GM11168 (cell line): ENCODE data around the gene CDHR2.

Experiments
- in situ Hi-C: fragments of 300-500 bp; cut with MboI; formaldehyde crosslinking; loops from one replicate; pipeline ENCODE4 v1.12.0; 2022; ENCODE audit warnings: low sequenced_read_pairs; ENCODE audit not compliant: unreplicated experiment

CDHR2 gene

DNA sequence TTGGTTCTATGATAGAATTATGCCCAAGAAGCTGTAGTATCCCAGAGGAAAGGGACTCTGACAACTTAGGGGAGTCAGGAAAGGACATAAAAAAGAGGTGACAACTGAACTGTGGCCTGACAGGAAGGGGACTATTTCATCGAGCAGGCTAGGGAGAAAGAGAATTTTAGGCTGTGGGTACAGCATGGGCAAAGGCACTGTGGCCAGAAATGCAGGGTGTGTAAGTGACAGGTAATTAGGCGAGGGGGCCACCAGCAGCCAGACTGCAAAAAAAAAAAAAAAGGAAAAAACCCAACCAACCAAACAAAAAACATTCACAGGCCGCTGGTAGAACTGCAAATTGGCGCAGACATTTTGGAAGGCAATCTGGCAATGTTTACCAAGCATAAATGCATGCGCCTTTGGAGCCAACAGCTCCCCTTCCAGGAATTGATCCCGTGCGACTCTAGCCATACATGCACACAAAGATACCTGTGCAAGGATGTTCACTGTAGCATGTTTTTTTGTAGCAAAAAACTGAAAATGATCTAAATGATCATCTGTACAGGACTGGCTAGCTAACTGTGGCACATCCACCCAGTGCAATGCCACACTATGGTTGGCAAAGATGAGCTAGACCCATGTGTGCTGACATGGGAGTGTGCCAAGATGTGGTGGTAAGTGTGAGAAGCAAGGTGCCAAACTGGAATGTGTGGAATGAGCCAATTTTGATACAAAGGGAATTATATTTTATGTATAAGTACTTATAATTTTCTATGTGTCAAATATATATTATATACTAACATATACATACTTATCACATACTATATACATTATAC is 82.5 kb downstream of the CDHR2 start:
- in situ Hi-C loops: no loop called here

DNA sequence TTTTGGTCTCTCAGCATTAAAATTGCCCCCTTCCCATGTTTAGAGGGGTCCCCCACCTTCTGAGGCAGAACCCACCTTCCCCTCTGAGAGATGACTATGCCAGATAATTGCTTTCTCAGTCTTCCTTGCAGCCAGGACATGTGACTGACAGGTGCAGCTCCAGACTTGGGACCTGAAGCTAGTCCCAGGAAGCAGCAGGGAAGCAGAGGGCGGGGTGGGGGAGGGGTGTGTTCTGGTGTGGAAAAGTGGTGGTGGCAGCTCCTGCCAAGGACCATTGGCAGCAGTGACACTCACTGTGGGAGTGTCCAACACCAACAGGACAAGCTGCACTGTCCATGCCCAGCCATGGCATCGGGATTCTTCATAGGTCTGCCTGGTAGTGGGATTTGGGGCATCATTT is 83.6 kb downstream of the CDHR2 start:
- in situ Hi-C loops: no loop called here

DNA sequence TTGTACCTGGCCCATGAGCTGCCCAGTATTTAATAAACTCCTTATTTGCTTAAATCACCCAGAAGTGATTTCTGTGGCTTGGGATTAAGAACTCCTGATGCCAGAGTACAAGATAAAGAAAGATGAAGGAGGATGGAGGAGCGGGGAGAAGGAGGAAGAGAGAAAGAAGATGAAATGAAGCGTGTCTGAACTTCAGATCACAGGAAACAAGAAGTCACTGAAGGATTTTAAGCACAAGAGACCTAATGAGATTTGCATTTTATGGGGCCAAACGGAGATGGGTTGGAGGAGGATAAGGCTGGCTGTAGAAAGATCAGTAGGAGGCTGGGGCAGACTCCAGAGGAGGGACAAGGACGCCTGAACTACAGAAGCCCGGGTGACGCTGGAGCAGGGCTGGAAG is 84.5 kb downstream of the CDHR2 start:
- in situ Hi-C loops: no loop called here

DNA sequence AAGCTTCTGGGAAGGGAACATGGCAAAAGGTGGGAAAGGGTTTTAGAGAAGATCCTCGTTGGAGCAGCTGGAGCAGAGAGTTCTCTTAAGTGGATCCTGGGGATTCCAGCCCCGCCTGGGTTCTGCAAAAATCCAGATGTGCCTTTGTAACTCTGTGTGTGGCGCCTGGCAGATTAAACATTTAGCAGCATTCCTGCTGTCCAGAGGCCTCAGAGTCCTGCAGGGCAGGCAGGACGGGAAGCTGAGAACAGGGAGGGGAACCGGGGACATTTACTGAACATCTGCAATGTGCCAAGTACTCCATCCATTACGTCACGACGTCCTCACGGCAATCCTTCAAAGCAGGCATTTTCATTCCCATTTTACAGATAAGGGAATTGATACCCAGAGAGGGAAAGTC is 87.3 kb downstream of the CDHR2 start:
- in situ Hi-C loops: no loop called here

DNA sequence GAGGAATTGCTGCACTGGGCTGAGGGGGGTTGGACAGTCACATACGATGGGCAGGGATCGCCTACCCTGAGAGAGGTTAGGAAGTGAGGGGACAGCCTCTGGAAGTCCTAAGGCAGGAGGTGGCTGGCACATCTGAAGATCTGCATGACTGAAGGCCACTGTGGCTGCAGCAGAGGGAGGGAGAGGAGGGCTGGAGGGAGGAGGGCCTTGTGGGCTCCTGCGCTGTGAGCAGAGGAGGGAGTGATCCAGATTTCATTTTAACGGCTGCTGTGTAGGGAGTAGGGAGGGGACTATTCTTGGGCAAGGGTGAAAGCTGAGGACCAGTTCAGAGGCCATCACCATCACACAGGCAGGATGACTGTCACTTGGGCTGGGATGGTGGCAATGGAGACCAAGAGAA is 88.4 kb downstream of the CDHR2 start:
- in situ Hi-C loops: no loop called here

DNA sequence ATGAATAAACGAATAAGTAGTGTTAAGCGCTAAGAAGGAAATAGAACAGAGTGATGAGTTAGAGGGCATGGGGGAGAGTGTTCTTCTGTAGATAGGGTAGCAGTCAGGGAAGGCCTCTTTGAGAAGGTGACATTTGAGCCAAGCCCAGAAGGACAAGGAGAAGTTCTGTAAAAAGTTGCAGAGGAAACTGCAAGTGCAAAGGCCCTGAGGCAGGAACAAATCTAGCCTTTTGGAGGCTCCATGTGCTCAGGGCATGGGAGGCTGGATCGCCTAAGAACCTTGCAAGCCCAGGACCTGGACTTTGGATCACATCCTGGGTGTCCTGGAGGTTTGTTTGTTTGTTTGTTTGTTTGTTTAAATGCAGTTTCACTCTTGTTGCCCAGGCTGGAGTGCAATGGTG is 89.3 kb downstream of the CDHR2 start:
- in situ Hi-C loops: no loop called here

DNA sequence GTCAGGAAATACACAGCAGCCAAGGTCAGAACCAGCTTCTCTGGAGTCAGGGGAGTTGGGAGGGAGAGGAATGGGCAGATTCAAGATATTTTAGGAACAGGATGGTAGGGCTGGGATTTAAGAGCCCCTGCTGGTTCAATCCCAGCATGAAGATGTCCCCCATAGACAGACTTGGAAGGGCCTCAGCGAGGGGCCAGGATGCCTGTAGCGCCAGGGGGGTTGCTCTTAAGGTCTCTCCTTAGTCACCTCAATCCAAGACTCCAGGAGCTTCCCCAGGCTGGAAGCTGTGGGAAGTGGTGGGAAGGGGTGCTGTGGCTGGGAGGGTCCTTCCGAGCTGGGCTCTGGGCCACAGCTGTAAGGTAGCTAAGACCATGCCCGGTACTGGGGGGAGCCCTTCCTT is 90.1 kb downstream of the CDHR2 start:
- in situ Hi-C loops: no loop called here

DNA sequence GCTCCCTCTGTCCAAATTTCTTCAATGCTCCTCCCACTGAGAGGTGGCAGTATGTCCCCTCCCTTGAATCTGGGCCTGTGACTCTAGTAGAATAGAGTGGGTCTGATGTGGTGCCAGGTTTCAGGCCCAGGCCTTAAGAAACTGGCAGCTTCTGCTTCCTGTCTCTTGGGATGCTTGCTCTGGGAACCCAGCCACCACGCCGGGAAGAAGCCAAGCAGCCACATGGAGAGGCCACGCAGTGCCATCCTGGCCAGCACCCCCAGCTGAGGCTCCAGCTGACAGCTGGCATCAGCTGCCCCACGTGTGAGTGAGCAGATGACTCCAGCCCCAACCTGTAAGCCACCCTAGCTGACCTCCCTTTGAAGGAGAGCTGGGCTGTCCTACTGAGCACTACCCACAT is 90.8 kb downstream of the CDHR2 start:
- in situ Hi-C loops: no loop called here

DNA sequence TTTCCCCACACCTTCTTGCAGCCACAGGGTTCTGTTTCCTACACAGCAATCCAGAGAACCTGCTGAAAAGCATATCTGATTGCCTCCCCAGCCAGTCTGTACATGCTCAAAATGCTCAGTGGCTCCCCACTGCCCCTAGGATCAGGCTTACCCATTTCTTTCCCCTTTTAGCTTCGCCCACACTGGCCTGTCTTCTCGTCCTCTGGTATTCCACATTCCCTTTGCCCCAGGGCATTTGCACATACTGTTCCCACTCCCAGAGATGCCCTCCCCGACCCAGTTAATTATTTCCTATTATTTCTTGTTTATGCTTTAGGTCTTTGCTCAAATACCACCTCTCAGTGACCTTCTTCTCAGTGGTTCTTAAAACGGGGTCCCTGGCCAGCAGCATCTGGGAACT is 91.5 kb downstream of the CDHR2 start:
- in situ Hi-C loops: no loop called here

DNA sequence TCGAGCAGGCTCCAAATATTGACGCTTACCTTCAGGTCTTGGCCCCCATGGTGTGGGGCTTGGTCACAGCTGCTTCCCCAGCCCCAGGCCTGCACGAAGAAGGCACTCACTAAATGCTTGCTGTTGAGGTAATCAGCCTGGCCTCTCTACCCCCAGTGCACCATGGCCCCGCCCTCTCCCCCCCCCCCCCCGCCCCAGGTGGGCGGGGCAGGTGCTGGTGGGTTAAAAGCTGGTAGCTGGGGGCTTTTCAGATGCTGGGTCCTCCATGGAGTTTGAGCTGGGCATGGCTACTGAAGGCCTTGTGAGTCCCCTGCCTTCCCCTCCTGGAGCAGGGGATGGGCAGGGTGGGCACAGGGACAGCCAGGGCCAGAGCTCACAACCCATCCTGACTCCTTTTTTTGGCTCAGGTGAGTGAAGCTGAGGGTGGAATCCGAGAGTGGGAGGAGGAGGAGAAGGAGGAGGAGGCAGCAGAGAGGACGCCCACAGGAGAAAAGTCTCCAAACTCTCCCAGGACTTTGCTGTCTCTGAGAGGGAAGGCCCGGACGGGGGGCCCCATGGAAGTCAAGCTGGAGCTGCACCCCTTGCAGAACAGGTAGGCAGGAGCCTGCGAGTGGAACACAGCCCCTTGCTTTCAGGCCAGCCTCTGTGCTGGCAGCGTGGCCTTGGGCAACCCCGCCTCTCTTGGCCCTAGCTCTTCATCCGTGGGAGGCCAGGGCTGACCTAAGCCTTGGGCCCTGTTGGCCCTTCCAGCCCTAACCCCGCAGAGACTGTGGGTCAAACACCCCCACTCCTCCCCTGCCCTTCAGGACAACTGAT is 93.7 kb downstream of the CDHR2 start:
- in situ Hi-C loops: no loop called here

DNA sequence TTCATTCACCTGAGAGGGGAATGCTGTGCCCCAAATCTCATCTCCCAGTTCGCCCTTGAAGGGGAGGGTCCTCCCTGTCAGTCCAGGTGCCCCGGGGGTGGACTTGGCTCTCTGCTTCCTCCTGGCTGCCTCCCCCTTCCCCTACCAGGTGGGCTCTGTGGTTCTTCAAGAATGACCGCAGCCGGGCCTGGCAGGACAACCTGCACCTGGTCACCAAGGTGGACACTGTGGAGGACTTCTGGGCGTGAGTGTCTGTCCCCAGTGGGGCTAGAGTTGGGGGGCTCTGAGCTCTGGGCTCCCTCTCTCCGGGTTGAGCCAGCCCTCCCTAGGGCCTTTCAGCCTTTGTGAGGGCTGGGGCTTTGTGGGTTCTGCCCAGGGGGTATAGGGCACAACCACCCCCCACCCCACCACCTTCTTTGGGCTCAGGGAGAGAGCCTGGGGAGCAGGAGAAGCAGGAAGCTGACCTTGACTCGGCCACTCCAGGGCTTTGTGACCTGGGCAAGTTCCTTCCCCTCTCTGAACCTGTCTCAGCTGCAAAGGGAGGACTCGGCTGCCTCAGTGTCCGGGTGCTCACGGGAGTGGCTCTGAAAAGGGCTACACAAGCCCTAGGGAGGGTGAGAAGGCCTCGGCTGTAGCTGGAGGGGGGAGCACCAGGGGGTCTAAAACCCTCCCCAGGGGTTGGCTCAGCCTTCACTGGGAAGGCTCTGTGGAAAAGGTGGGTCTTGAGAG is 94.5 kb downstream of the CDHR2 start:
- in situ Hi-C loops: no loop called here

DNA sequence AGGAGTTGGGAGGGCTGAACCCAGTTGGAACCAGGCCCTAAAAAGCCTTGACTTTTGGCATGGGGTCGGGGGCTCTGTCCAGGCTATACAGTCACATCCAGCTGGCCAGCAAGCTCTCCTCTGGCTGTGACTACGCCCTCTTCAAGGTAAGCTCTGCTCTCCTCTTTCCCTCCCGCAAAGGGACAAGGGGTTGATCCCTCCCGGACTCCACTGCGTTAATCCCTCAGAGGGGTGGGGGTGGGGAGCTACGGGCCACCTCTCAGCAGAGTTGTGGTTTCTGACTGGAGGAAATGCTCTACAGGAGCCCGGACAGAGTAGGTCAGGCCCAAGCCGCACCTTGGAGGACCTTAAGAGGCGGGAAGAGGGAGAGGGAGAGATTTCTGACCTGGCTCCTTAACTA is 95.2 kb downstream of the CDHR2 start:
- in situ Hi-C loops: no loop called here

DNA sequence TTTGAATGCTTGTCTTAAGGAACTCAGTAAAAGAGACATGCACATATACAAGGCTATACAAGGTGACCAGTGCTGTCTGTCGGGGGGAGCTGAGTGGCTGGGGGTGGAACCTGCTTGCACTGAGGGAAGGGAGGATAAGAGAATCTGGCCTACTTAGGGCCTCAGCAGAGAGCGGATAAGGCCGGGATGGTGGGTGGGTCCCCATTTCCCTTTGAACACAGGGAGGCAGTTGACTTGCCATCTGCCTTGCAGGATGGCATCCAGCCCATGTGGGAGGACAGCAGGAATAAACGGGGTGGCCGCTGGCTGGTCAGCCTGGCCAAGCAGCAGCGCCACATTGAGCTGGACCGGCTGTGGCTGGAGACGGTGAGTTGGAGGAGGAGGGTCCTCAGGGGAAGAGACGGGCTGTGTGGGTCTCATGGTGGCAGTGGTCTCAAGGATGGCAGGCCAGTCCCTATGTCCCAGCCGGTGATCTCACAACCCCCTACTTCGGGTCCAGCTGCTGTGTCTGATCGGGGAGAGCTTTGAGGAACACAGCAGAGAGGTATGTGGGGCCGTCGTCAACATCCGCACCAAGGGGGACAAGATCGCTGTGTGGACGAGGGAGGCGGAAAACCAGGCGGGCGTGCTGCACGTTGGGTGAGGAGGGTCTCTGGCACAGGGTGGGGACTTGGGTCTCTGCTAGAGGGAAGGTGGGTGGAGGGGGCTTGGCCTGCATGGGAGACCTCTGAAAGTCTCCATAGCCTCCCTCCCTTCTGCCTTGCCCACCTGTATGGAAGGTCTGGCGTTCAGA is 95.9 kb downstream of the CDHR2 start:
- in situ Hi-C loops: no loop called here
